Islet of Langerhans (tissue), 1 donor: Measurements from ENCODE around the gene DOCK9.
"Not testable (repeated sequence)": the region's sequence is repeated elsewhere in the genome, so short reads cannot be mapped to it uniquely, and the experiment has no call there.

Experiments
- FAIRE-seq: peaks from one replicate; lab custom pipeline; 2011; peaks lifted over from hg19 to GRCh38; lab: Jason Lieb, UNC

The DOCK9 gene

DNA sequence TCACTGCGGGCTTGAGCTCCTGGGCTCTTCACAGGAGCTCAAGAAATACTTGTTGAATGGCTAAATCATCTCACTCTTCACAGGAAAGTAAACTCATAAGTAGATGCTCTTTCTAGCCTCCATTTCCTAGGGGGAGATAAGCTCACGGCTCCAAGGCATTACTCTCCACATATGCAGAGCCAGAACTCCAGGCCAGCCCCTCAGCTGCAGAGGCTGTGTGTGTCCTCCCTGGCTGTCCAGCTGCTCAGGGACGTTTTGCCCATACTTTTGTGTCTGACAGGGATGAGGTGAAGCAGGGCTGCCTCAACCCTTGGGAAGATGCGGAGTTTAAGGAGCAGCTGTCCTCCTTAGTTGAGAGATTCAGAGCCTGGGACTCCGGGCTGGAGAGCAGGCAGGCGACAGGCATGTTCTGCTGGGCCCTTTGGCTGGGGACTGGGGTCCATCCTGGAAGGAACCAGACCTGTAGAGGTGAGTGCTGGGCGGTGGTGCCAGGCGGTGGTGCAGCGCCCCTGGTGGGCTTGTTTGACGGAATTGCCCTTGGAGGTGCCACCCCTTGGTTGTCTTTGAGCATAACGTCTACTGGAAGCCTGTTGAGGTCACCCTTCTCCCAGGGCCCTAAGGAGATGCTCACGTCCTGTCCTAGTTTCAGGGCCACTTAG lies 204.9 kb downstream of the DOCK9 start:
- FAIRE-seq = no peak

DNA sequence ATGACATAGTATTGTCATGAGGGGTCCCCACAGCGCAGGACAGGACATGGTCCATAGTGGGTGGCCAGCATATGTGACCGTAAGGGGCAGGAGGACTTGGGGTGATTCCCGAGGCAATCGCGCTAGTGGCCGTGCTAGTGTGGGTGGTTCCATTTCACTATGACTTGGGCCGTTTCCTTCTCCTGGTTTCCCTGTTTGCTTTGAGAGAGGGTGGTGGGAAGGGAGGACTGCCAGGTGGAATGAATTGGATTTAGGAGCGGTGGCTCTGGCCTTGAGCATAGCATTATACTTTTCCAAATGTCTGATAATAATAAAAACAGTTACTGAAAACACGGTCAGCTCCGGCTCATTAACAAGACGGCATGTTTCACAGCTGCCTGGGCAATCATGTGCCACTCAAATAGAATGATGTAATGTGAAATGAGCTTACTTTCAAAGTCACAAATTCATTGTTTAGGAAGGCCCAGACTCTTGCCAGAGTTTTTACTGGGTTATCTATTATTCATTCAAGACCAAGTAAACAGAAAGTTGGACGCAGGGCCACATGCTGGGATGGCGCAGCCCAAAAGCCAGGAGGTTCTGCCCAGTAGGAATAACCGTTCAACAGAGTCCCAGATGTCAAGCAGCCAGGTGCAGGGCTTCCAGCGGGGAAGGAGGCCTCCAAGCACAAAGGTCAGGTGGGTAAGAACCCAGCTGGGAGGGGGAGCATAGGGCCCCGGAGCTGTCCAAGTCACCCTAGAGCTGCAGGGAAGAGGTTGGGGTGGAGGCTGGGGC lies 205.8 kb downstream of the DOCK9 start:
- no peak for FAIRE-seq

DNA sequence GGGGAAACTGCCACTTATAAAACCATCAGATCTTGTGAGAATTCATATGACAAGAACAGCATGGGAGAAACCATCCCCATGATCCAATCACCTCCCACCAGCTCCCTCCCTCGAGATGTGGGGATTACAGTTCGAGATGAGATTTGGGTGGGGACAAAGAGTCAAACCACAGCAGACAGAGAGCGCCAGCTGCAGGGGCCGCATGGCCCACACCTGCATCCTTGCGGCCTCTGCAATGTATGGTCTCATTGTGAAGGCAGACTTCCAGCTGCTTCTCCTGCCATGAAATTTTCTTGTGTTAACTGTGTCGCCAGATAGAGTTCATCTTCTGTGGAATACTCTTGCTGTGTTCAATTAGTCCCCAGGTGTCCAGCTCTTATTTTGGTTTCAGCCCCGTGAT lies 208.1 kb downstream of the DOCK9 start:
- FAIRE-seq = no peak

DNA sequence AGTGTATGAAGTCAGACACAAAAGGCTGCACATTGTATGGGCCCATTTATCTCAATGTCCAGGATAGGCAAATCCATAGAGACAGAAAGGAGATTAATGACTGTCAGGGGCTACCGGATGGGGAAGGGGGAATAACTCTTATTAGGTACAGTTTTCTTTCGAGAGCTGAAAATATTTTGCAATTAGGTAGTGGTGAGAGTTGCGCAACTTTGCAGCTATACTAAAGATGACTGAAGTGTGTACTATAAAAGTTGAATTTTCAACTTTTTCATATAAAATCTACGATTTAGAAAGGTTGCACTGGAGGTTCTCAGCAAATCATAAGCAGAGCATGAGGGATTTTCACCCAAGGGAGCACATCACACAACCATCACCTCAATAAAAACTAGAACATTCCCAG lies 209.3 kb downstream of the DOCK9 start:
- no peak for FAIRE-seq

DNA sequence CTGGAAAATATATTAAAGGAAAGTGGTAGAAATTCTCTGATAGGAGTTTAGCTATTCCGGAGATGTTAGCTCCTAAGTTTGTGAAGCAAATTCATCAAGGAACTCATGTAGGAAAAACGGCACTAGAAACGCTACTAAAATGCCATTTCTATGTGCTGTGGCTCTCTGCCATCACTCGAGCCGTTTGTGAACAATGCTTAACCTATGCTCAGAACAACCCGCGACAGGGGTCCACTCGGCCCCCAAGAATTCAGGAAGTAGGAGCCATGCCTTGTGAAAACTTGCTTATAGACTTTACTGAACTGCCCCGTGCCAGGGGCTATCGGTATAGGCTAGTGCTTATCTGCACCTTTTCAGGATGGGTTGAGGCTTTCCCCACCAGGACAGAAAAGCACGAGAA lies 211.2 kb downstream of the DOCK9 start:
- no peak for FAIRE-seq

DNA sequence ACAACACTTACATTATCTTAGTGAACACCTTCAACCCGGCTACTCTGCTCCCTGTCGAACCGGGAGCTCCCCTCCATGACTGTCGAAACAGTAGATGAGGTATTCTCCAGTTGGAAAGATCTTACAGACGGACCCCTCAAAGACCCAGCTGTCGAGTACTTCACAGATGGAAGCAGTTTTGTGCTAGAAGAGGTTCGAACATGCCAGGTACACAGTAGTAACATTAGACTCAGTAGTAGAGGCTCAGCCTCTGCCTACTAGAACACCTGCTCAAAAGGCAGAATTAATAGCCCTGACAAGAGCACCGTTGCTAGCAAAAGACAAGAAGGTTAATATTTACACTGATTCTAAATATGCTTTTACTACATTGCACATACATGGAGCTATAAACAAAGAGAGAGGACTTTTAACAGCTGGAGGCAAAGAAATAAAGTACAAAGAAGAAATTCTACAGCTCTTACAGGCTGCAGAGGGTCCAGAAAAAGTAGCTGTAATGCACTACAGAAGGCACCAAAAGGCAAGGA lies 211.8 kb downstream of the DOCK9 start:
- FAIRE-seq = peak; percentile 92

GRCh38 chr13:98761986-98762616 lies 215.8 kb downstream of the DOCK9 start:
- no peak for FAIRE-seq

DNA sequence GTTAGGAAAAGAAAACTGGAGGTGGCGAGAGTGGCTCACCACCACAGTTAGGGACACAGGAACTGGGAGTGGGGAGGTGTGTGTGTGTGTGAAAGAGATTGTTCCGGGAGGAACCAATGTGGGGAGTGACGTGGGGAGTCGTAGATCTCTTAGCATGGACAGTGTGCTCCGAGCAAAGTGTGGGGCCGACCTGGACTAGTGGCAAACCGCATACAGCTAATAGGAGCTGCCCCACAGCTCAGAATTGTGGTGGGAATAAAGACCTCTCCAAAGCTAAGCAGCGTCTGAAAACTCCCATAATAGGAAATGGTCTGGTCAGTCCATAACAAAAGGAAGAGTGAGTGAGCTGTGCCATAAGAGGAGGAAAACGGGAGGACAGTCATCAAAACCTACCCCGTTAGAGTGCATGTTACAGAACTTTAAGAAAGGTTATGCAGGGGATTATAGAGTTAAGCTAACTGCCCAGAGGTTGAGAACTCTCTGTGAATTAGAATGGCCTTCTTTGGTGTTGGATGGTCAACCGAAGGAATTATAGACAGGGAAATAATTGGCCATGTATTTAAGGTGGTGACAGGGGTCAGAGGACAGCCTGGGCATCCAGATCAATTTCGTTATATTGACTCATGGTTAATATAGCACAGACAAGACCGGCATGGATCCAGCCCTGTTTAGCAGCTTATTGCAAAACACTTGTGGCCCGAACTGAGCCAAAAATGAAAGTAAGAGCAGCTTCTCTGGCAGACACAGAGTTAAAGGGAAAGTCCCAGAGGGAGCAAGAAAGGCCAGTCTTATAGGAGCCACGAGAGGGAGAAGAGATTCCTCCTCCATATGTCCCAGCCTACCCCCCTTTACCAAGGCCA lies 216.5 kb downstream of the DOCK9 start:
- no peak for FAIRE-seq

DNA sequence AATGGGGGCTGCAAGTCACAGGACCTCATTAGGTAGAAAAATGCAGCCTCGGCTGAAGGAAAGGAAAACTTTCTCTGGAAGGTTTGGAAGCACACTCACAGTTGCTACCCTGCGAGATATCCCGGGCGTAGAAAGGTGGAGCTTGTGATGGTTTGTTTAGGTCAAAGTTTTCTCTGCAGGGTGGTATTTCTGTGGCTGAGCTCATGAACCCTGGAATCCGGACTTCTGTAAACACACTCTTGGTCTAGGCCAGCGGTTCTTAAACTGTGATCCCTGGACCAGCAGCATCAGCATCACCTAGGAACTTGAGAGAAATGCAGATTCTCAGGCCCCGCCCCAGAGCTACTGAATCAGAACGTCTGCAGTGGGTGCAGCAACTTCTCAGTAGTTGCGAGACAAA lies 222.1 kb downstream of the DOCK9 start:
- FAIRE-seq = no peak

- no peak for FAIRE-seq
Observed at GRCh38 chr13:98755116-98755515, 222.7 kb downstream of the DOCK9 start.

GRCh38 chr13:98754468-98754867 lies 223.4 kb downstream of the DOCK9 start:
- not testable (repeated sequence) for FAIRE-seq

DNA sequence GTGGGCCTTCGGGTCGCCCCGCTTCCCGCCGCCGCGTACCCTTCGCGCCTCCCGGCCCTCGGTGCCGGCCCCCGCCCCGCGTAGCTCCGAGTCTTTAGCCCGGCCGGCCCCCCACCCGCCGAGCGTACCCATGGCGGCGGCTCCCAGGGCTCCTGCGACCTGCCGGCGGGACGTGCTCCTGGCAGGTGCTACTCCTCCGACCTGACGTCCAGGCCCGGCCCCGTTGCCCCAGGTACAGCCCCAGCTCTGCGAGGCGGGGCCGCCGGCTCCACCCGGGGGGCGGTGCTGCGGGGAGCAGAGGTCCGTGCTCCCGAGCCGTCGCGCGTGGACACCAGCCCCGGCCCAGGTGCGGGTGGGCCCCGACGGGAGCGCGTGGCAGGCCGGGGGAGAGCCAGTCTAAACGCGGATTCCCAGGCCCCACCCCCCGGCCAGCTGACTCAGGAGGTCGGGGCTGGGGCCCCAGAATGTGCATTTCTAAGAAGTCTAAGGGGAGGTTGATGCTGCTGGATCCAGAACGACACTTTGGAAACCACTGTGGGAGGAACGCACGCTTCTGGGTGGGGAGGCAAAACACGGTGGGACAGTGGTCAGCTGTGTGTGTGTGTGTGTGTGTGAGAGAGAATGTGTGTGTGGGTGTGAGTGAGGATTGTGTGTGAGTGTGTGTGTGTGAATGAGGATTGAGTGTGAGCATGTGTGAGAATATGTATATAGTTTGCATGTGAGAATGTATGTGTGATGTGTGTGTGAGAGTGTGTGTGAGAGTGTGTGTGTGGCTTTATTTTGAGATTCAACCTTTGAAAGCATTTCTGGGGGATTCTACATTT lies 225.2 kb downstream of the DOCK9 start, which contains the start of gene SLC15A1:
Gene SLC15A1 (minus strand): TSS at position 206 of the 824 bp plus-strand sequence. CDS start 74 bp downstream, at position 132.
- FAIRE-seq = no peak

- FAIRE-seq = no peak
Observed at GRCh38 chr13:98751861-98752466, 225.9 kb downstream of the DOCK9 start.

GRCh38 chr13:98751367-98751782 lies 226.5 kb downstream of the DOCK9 start:
- FAIRE-seq = no peak

GRCh38 chr13:98749501-98749900 lies 228.4 kb downstream of the DOCK9 start:
- no peak for FAIRE-seq

DNA sequence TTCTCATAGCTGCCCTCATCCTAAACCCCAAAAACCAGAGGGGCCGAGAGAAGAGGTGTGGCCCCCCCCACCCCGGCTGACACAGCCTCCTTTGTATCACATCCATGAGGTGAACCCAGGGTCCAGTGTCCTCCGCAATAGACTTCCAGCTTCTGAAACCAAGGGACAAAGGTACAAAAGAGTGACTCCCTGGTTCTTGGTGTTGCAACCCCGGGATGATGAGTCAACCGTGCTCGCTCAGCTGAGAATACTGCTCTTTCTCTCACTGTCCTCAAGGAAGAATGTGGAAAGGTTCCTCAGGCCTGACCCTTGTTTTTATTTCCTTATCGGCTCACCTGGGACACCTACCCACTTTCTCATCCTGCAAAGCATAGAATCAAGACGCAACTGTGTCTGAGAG lies 230.9 kb downstream of the DOCK9 start:
- no peak for FAIRE-seq
